GM19351 (cell line): ENCODE results near the gene ATXN10.
A peak's percentile ranks its signal among the peaks of the same experiment; 100 is the strongest.
"Not testable (repeated sequence)": the region's sequence is repeated elsewhere in the genome, so short reads cannot be mapped to it uniquely, and the experiment has no call there.

ENCODE experiments used
- ATAC-seq: cut with Tn5 transposase; IDR thresholded peaks from one replicate; pipeline ENCODE4 v1.9.1; 2021; ENCODE audit warnings: mild to moderate bottlenecking, moderate library complexity; ENCODE audit not compliant: unreplicated experiment

ATXN10 gene

GRCh38 chr22:45671783-45672563 lies at the start of gene ATXN10:
Gene ATXN10, plus strand, starts transcription at chr22:45671834. Its CDS starts 230 bp downstream, at chr22:45672064.
- peak; percentile 66 for ATAC-seq

GRCh38 chr22:45621836-45622600 lies 49.6 kb upstream of the ATXN10 start:
- ATAC-seq, result no peak

- ATAC-seq, result not testable (repeated sequence)
Observed at GRCh38 chr22:45623464-45624145, 48.0 kb upstream of the ATXN10 start.

GRCh38 chr22:45626198-45626651 lies 45.4 kb upstream of the ATXN10 start:
- no peak for ATAC-seq

GRCh38 chr22:45627489-45628233 lies 44.0 kb upstream of the ATXN10 start:
- ATAC-seq, result no peak

GRCh38 chr22:45628515-45628914 lies 43.1 kb upstream of the ATXN10 start:
- no peak for ATAC-seq

GRCh38 chr22:45629469-45630089 lies 42.1 kb upstream of the ATXN10 start:
- ATAC-seq, result no peak

GRCh38 chr22:45630436-45630835 lies 41.2 kb upstream of the ATXN10 start:
- no peak for ATAC-seq

- ATAC-seq, result no peak
Observed at GRCh38 chr22:45631140-45631840, 40.3 kb upstream of the ATXN10 start.

- ATAC-seq, result no peak
Observed at GRCh38 chr22:45631841-45632238, 39.8 kb upstream of the ATXN10 start.

GRCh38 chr22:45632791-45633515 lies 38.7 kb upstream of the ATXN10 start:
- no peak for ATAC-seq

- ATAC-seq, result no peak
Observed at GRCh38 chr22:45636683-45637082, 35.0 kb upstream of the ATXN10 start.

GRCh38 chr22:45638197-45638596 lies 33.4 kb upstream of the ATXN10 start:
- ATAC-seq, result no peak

- no peak for ATAC-seq
Observed at GRCh38 chr22:45638834-45639746, 32.5 kb upstream of the ATXN10 start.

- no peak for ATAC-seq
Observed at GRCh38 chr22:45639747-45640102, 31.9 kb upstream of the ATXN10 start.

GRCh38 chr22:45640291-45640940 lies 31.2 kb upstream of the ATXN10 start:
- no peak for ATAC-seq

- ATAC-seq, result no peak
Observed at GRCh38 chr22:45640941-45641621, 30.6 kb upstream of the ATXN10 start.
